ENCODE measurements around the gene GABRR2. TPM values are rescaled to one million over a fixed set of nuclear protein-coding genes. Genes with fewer than 3 reads are reported as not detected.

Gene GABRR2
- total RNA-seq, 1 donor from 2014 or later = not detected

DNA sequence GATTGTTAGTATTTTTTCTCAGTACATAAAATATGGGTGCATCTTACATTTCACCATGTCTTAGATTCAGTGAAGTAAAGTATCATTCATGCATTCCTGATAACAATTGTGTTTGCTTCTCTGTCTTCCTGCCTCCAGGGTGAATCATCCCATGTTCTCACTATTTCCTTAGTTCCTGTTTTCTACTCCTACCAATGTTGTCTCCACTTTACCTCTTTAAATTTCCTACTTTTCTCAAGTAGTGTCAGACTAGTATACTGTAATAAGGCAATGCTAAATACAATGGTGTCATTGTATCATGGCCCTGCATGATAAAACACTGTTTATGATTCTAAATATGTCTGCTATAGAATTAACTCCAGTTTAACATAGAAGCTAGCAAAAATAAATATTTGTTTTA, 60.5 kb downstream of the GABRR2 start:
- H3K9ac ChIP-seq = no peak overlapping the region
- H3K79me2 ChIP-seq (ENCODE audit: low read depth) = no peaks in the 10 kb centered on the region
- no peaks in the 10 kb centered on the region for H3K27me3 ChIP-seq
- Mint-ChIP-seq H3K9me3 (peaks cover 2% of the 10 kb centered on the region), H3K4me1 (peaks cover 7% of the 10 kb centered on the region), H3K36me3 (no peaks in the 10 kb centered on the region), H3K27ac (no peak overlapping the region), H3K4me3 (no peak overlapping the region), H3K27me3 (ENCODE audit: insufficient read depth, low read depth) (no peaks in the 10 kb centered on the region)
- H3K36me3 ChIP-seq = no peaks in the 10 kb centered on the region
- H3K27ac ChIP-seq = no peak overlapping the region
- no peaks in the 10 kb centered on the region for H4K20me1 ChIP-seq (ENCODE audit: low read depth)
- H3K4me2 ChIP-seq = no peak overlapping the region
- no peak for DNase-seq (ENCODE audit: low spot score)
- H3K4me3 ChIP-seq = no peak overlapping the region
- H3K4me1 ChIP-seq = no peaks in the 10 kb centered on the region
- H3K9me3 ChIP-seq (ENCODE audit: low read depth) = no peaks in the 10 kb centered on the region
- TF ChIP-seq EZH2phosphoT487 (IDR thresholded peaks at IDR 0.05) (no peak), EZH2 (IDR thresholded peaks at IDR 0.05) (no peak)
- TF ChIP-seq, protein P1, sequence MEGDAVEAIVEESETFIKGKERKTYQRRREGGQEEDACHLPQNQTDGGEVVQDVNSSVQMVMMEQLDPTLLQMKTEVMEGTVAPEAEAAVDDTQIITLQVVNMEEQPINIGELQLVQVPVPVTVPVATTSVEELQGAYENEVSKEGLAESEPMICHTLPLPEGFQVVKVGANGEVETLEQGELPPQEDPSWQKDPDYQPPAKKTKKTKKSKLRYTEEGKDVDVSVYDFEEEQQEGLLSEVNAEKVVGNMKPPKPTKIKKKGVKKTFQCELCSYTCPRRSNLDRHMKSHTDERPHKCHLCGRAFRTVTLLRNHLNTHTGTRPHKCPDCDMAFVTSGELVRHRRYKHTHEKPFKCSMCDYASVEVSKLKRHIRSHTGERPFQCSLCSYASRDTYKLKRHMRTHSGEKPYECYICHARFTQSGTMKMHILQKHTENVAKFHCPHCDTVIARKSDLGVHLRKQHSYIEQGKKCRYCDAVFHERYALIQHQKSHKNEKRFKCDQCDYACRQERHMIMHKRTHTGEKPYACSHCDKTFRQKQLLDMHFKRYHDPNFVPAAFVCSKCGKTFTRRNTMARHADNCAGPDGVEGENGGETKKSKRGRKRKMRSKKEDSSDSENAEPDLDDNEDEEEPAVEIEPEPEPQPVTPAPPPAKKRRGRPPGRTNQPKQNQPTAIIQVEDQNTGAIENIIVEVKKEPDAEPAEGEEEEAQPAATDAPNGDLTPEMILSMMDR (IDR thresholded peaks at IDR 0.05) = no peak
- no peak overlapping the region for H2AFZ ChIP-seq (replicated peaks)
- no peaks in the 10 kb centered on the region for H3F3A ChIP-seq (ENCODE audit: low read depth)

DNA sequence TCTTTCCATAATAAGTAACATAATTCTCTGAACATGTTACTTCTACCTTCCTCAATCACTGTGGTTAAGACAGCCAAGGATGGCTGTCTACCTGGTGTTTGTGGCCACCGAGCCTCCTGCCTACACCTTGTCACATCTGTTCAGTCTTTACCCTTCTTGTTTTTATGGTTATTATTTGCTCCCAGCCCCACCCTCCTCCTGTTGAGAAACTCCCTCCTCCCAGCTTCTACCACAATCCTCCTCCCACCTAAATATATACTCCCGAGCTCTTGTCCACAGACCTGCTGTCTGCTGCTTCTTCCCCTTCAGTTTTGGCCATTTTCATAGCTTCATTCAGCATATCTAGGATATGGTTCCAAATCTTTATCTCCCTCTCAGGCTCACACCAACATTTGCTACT, 62.2 kb downstream of the GABRR2 start:
- no peaks in the 10 kb centered on the region for H3K4me1 ChIP-seq
- Mint-ChIP-seq H3K4me1 (peaks cover 7% of the 10 kb centered on the region), H3K36me3 (no peaks in the 10 kb centered on the region), H3K4me3 (no peak overlapping the region), H3K27ac (no peak overlapping the region), H3K9me3 (peaks cover 4% of the 10 kb centered on the region), H3K27me3 (ENCODE audit: insufficient read depth, low read depth) (no peaks in the 10 kb centered on the region)
- H3F3A ChIP-seq (ENCODE audit: low read depth) = no peaks in the 10 kb centered on the region
- no peak overlapping the region for H3K4me2 ChIP-seq
- H2AFZ ChIP-seq (replicated peaks) = no peak overlapping the region
- no peak overlapping the region for H3K4me3 ChIP-seq
- no peak for DNase-seq (ENCODE audit: low spot score)
- H3K27ac ChIP-seq = no peak overlapping the region
- no peaks in the 10 kb centered on the region for H3K36me3 ChIP-seq
- H3K79me2 ChIP-seq (ENCODE audit: low read depth) = no peaks in the 10 kb centered on the region
- H3K27me3 ChIP-seq = no peaks in the 10 kb centered on the region
- no peak overlapping the region for H3K9ac ChIP-seq
- H4K20me1 ChIP-seq (ENCODE audit: low read depth) = no peaks in the 10 kb centered on the region
- H3K9me3 ChIP-seq (ENCODE audit: low read depth) = no peaks in the 10 kb centered on the region
- TF ChIP-seq, protein P1 (IDR thresholded peaks at IDR 0.05) = no peak
- no peak for TF ChIP-seq EZH2 (IDR thresholded peaks at IDR 0.05)
- no peak for TF ChIP-seq EZH2phosphoT487 (IDR thresholded peaks at IDR 0.05)

DNA sequence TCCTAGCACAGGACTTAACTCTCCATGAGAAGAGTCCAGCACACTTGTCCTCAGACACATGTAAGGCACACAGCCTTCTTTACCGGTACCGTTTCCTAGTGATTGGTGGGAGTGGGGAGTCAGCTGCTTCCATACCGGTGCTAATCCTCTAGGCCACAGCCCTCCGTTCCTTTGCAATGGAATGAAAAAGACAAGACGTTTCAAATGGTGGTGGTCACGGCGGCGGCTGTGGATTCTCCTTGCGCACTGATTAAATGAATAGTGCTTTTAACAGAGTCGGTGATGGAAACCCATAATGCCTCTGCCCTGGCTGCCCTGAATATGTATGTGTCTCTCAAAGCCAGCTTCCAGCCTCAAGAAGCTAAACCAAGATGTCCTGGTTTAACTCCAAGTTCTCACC, 63.1 kb downstream of the GABRR2 start:
- H4K20me1 ChIP-seq (ENCODE audit: low read depth) = no peaks in the 10 kb centered on the region
- H3K36me3 ChIP-seq = no peaks in the 10 kb centered on the region
- no peak overlapping the region for H3K9ac ChIP-seq
- no peaks in the 10 kb centered on the region for H3F3A ChIP-seq (ENCODE audit: low read depth)
- Mint-ChIP-seq H3K4me1 (peaks cover 7% of the 10 kb centered on the region), H3K27me3 (ENCODE audit: insufficient read depth, low read depth) (peaks cover 1% of the 10 kb centered on the region), H3K4me3 (no peak overlapping the region), H3K9me3 (peaks cover 2% of the 10 kb centered on the region), H3K36me3 (no peaks in the 10 kb centered on the region), H3K27ac (no peak overlapping the region)
- H3K79me2 ChIP-seq (ENCODE audit: low read depth) = no peaks in the 10 kb centered on the region
- H3K4me3 ChIP-seq = no peak overlapping the region
- TF ChIP-seq EZH2 (IDR thresholded peaks at IDR 0.05) = no peak
- no peaks in the 10 kb centered on the region for H3K4me1 ChIP-seq
- H3K9me3 ChIP-seq (ENCODE audit: low read depth) = no peaks in the 10 kb centered on the region
- no peak overlapping the region for H3K27ac ChIP-seq
- no peaks in the 10 kb centered on the region for H3K27me3 ChIP-seq
- H2AFZ ChIP-seq (replicated peaks) = no peak overlapping the region
- H3K4me2 ChIP-seq = no peak overlapping the region
- no peak for DNase-seq (ENCODE audit: low spot score)

DNA sequence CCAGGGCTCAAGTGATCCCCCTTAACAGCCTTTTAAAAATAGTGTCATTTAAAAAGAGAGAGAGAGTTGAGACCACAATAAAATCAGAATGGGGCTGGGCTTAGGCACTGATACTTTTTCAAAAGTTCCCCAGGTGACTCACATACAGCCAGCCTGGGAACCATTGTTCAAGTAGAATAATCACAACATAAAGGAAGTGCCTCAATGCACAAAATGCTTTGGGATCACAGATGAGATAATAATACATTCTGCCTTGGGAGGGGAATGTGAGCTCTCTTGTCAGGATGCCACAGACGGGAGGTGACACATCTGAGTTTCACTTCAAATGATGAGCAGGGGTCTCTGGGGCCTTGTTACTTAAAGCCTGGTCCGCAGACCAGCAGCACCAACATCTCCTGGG, 63.9 kb downstream of the GABRR2 start:
- Histone ChIP-seq H3K79me2 (ENCODE audit: low read depth) (no peaks in the 10 kb centered on the region), H3K9me3 (ENCODE audit: low read depth) (no peaks in the 10 kb centered on the region), H3F3A (ENCODE audit: low read depth) (no peaks in the 10 kb centered on the region), H3K27me3 (no peaks in the 10 kb centered on the region), H3K9ac (no peak overlapping the region), H3K4me1 (no peaks in the 10 kb centered on the region), H4K20me1 (ENCODE audit: low read depth) (no peaks in the 10 kb centered on the region), H3K27ac (no peak overlapping the region), H3K4me3 (no peak overlapping the region), H3K36me3 (no peaks in the 10 kb centered on the region), H3K4me2 (no peak overlapping the region), H2AFZ (replicated peaks) (no peak overlapping the region)
- Mint-ChIP-seq H3K4me1 (peaks cover 7% of the 10 kb centered on the region), H3K36me3 (no peaks in the 10 kb centered on the region), H3K9me3 (peaks cover 2% of the 10 kb centered on the region), H3K27ac (no peak overlapping the region), H3K4me3 (no peak overlapping the region), H3K27me3 (ENCODE audit: insufficient read depth, low read depth) (peaks cover 3% of the 10 kb centered on the region)
- DNase-seq (ENCODE audit: low spot score) = no peak
- TF ChIP-seq, protein P1 (IDR thresholded peaks at IDR 0.05) = no peak
- no peak for TF ChIP-seq EZH2phosphoT487 (IDR thresholded peaks at IDR 0.05)
- no peak for TF ChIP-seq EZH2 (IDR thresholded peaks at IDR 0.05)

Data from neural progenitor cell (in vitro differentiated cells).